Liver (tissue), 9 donors: ENCODE data around the gene WDR37. TPM values are rescaled to one million over a fixed set of nuclear protein-coding genes. Genes with fewer than 3 reads are reported as not detected.

Experiments used
- DNase-seq: peaks from one replicate; pipeline ENCODE4 v3.0.0-alpha.2; 2017; ENCODE audit warnings: low spot score
- H3K27ac ChIP-seq, 2 donors: one replicate each; pipeline ENCODE4 v1.7.0; 2013; ENCODE audit warnings: inconsistent platforms in 2 of 2, low read length in 2 of 2, control low read depth in 1 of 2, low read depth in 1 of 2, mild to moderate bottlenecking in 1 of 2
- H3K27me3 ChIP-seq, 4 donors: one replicate each; pipeline versions ENCODE4 v1.6.1 to v1.7.0; 2013; ENCODE audit warnings: low read length in 3 of 4, inconsistent platforms in 1 of 4, mild to moderate bottlenecking in 1 of 4, moderate library complexity in 1 of 4; ENCODE audit not compliant: control insufficient read depth in 4 of 4, insufficient read depth in 4 of 4
- H3K36me3 ChIP-seq, 4 donors: one replicate each; pipeline versions ENCODE4 v1.6.1 to v1.7.0; 2013; ENCODE audit warnings: low read length in 3 of 4, mild to moderate bottlenecking in 3 of 4, low read depth in 1 of 4, moderate library complexity in 1 of 4; ENCODE audit not compliant: control insufficient read depth in 4 of 4, insufficient read depth in 3 of 4
- H3K4me1 ChIP-seq, 4 donors: one replicate each; pipeline versions ENCODE4 v1.6.1 to v1.7.0; 2013; ENCODE audit warnings: low read length in 3 of 4, mild to moderate bottlenecking in 3 of 4, moderate library complexity in 1 of 4; ENCODE audit not compliant: control insufficient read depth in 4 of 4, insufficient read depth in 4 of 4
- H3K4me3 ChIP-seq, 3 donors: one replicate each; pipeline versions ENCODE4 v1.6.1 to v1.7.0; 2013; ENCODE audit warnings: low read length in 3 of 3, control low read depth in 1 of 3, low read depth in 1 of 3, mild to moderate bottlenecking in 1 of 3
- H3K9ac ChIP-seq, 2 donors: one replicate each; pipeline ENCODE4 v1.7.0; 2013; ENCODE audit warnings: low read length in 2 of 2, mild to moderate bottlenecking in 2 of 2, moderate library complexity in 2 of 2, control low read depth in 1 of 2, low read depth in 1 of 2
- H3K9me3 ChIP-seq, 4 donors: one replicate each; pipeline versions ENCODE4 v1.6.1 to v1.7.0; 2013; ENCODE audit warnings: low read length in 3 of 4; ENCODE audit not compliant: control insufficient read depth in 4 of 4
- CTCF ChIP-seq: fragments of 150-350 bp; IDR thresholded peaks from 2 replicates; pipeline ENCODE4 v1.5.1; 2017; ENCODE audit warnings: improper control_type of control experiment, low read depth, low read length; ENCODE audit not compliant: missing input control
- EGR1 ChIP-seq, 2 donors: IDR thresholded peaks; 2 replicates each; pipeline ENCODE4 v1.6.1; 2016 to 2018; ENCODE audit warnings: antibody characterized with exemption in 2 of 2, low read depth in 2 of 2
- FOXA1 ChIP-seq: IDR thresholded peaks from 2 replicates; pipeline ENCODE4 v1.6.1; 2016; ENCODE audit warnings: antibody characterized with exemption
- FOXA2 ChIP-seq: IDR thresholded peaks from 2 replicates; pipeline ENCODE4 v1.6.1; 2016; ENCODE audit warnings: antibody characterized with exemption
- GABPA ChIP-seq, 2 donors: IDR thresholded peaks in 1 of 2; conservative IDR thresholded peaks in 1 of 2; 2 replicates each; pipeline ENCODE4 v1.6.1; 2016; ENCODE audit warnings: antibody characterized with exemption in 2 of 2, mild to moderate bottlenecking in 1 of 2, moderate library complexity in 1 of 2
- HNF4A ChIP-seq, 2 donors: conservative IDR thresholded peaks; 2 replicates each; pipeline ENCODE4 v1.6.1; 2016; ENCODE audit warnings: antibody characterized with exemption in 2 of 2, mild to moderate bottlenecking in 2 of 2
- HNF4G ChIP-seq: IDR thresholded peaks from 2 replicates; pipeline ENCODE4 v1.6.1; 2016; ENCODE audit warnings: antibody characterized with exemption
- JUND ChIP-seq, 2 donors: IDR thresholded peaks; 2 replicates each; pipeline ENCODE4 v1.6.1; 2016; ENCODE audit warnings: antibody characterized with exemption in 2 of 2
- MAX ChIP-seq: IDR thresholded peaks from 2 replicates; pipeline ENCODE4 v1.6.1; 2016; ENCODE audit warnings: antibody characterized with exemption
- NR2F2 ChIP-seq: IDR thresholded peaks from 2 replicates; pipeline ENCODE4 v1.6.1; 2016; ENCODE audit warnings: antibody characterized with exemption
- RAD21 ChIP-seq, 2 donors: IDR thresholded peaks; 2 replicates each; pipeline ENCODE4 v1.6.1; 2016; ENCODE audit warnings: antibody characterized with exemption in 2 of 2, mild to moderate bottlenecking in 2 of 2
- REST ChIP-seq: IDR thresholded peaks from 2 replicates; pipeline ENCODE4 v1.6.1; 2016; ENCODE audit warnings: antibody characterized with exemption, mild to moderate bottlenecking
- RXRA ChIP-seq, 2 donors: IDR thresholded peaks; 2 replicates each; pipeline ENCODE4 v1.6.1; 2017 to 2018; ENCODE audit warnings: antibody characterized with exemption in 2 of 2, mild to moderate bottlenecking in 1 of 2
- TAF1 ChIP-seq: conservative IDR thresholded peaks from 2 replicates; pipeline ENCODE4 v1.6.1; 2016; ENCODE audit warnings: antibody characterized with exemption, mild to moderate bottlenecking
- ZBTB33 ChIP-seq: IDR thresholded peaks from 2 replicates; pipeline ENCODE4 v1.6.1; 2016; ENCODE audit warnings: antibody characterized with exemption
- WGBS: extraction: QIAGEN DNeasy Blood & Tissue Kit; methylation state at CpG from one replicate; pipeline ENCODE4 v1.1.7; 2013; 5-methylcytosine and 5-hydroxymethylcytosine counted together
- polyA plus RNA-seq, 2 donors: library from polyadenylated mRNA; stranded (reverse) in 1 of 2; unstranded in 1 of 2; fragments of 200-250 nt in 1 of 2; fragments of >200 nt in 1 of 2; fragmentation: Nextera tagmentation in 1 of 2; extraction: Ambion mirVana in 1 of 2; gene quantifications; one replicate each; pipeline versions ENCODE4 v1.2.1 to v1.2.3, GENCODE V29; 2013 to 2015
- total RNA-seq, 2 donors: library from RNA; depleted of rRNA; stranded (reverse); fragments of >200 nt; gene quantifications; one replicate each; pipeline ENCODE4 v1.2.3, GENCODE V29; 2014
- TF ChIP-seq, protein P1 (sequence below): IDR thresholded peaks from 2 replicates; pipeline ENCODE4 v1.6.1; 2016; ENCODE audit warnings: antibody characterized with exemption
- donor health status: healthy.
- donor health status: healthy.
- donor health status: healthy.
- donor health status: healthy.
- donor health status: healthy.

WDR37 gene
- total and polyA plus RNA-seq, 4 donors: 3.6 to 12.1 (median 5.6) TPM

DNA sequence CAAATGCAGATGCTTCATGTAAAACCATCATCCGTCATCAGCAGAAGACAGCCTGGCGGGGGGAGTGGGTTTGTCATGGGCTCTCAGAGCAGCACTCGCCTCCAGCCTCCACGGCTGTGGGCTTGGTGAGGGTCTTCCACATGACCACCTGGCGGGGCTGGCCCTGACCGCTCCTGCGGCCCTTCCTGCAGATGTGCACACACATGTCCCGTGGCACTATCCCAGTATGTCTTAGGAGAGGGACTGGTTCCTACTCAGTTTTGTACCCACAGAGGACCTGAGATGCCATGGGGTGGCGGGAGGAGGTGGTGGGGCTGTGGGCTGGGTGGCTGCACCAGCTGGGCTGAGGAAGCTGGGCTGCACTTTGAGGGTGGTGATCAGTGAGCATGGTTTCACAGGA, 35.2 kb upstream of the WDR37 start:
- no peak for TF ChIP-seq MAX
- TF ChIP-seq ZBTB33: no peak
- no peak for TF ChIP-seq HNF4G
- TF ChIP-seq FOXA1: no peak
- no peak for TF ChIP-seq RAD21 (IDR thresholded peaks at IDR 0.05)
- TF ChIP-seq, protein P1, sequence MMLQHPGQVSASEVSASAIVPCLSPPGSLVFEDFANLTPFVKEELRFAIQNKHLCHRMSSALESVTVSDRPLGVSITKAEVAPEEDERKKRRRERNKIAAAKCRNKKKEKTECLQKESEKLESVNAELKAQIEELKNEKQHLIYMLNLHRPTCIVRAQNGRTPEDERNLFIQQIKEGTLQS: no peak
- no peak for TF ChIP-seq REST
- TF ChIP-seq EGR1 (IDR thresholded peaks at IDR 0.05; ENCODE audit: low read depth in 2 of 2): no peak
- no peak for TF ChIP-seq CTCF
- no peak for TF ChIP-seq HNF4A (conservative IDR thresholded peaks at IDR 0.05)
- no peak for TF ChIP-seq GABPA (IDR thresholded peaks at IDR 0.05 in 1 of 2, conservative IDR thresholded peaks at IDR 0.05 in 1 of 2)
- no peak for TF ChIP-seq JUND (IDR thresholded peaks at IDR 0.05)
- TF ChIP-seq TAF1: no peak
- TF ChIP-seq FOXA2: no peak
- TF ChIP-seq RXRA (IDR thresholded peaks at IDR 0.05): no peak
- peaks cover 6 to 34% (median 26%) of the 10 kb centered on the region in 4 donors for H3K36me3 ChIP-seq
- H3K27me3 ChIP-seq: no peaks in the 10 kb centered on the region
- no peak for DNase-seq
- no peak overlapping the region for H3K27ac ChIP-seq
- H3K4me3 ChIP-seq: no peak overlapping the region
- no peaks in the 10 kb centered on the region for H3K9me3 ChIP-seq
- 95% methylated on average over 9 of the region's 9 CpGs for WGBS
- no peaks in the 10 kb centered on the region for H3K4me1 ChIP-seq
- no peak overlapping the region for H3K9ac ChIP-seq

DNA sequence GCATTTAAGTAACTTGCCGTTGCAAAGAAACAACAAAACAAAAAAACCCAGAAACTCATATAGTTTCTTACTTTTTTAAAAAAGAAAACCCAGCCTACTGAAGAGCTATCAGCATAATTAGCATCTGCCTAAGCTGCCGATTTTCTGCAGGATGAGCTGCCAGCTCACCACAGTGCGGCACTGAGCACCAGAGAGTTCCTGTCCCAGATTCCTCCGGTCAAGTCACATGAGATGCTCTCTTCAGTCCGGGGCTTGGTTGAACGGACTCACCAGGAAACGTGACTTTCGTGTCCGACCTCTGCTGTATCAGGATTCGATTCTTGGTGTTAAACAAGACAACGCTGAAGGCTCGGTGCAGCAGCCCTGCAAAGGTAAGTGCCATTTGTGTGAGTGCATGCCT, 33.8 kb upstream of the WDR37 start:
- TF ChIP-seq RAD21 (IDR thresholded peaks at IDR 0.05): peak in 1 of 2 donors; percentile 9
- no peak for TF ChIP-seq NR2F2
- Histone ChIP-seq H3K4me1 (no peaks in the 10 kb centered on the region), H3K36me3 (peaks cover 3 to 19% (median 13%) of the 10 kb centered on the region in 4 donors), H3K4me3 (no peak overlapping the region), H3K9ac (no peak overlapping the region), H3K27me3 (no peaks in the 10 kb centered on the region), H3K27ac (no peak overlapping the region), H3K9me3 (no peaks in the 10 kb centered on the region)
- 72% methylated on average over 12 of the region's 12 CpGs for WGBS
- no peak for DNase-seq
